ENCODE data around the gene SLC9B2. TPM values are rescaled to one million over a fixed set of nuclear protein-coding genes. Genes with fewer than 3 reads are reported as not detected.
A peak's percentile ranks its signal among the peaks of the same experiment; 100 is the strongest.

Gene SLC9B2
- total RNA-seq, 1 donor from 2014 or later = 34.7 TPM

DNA sequence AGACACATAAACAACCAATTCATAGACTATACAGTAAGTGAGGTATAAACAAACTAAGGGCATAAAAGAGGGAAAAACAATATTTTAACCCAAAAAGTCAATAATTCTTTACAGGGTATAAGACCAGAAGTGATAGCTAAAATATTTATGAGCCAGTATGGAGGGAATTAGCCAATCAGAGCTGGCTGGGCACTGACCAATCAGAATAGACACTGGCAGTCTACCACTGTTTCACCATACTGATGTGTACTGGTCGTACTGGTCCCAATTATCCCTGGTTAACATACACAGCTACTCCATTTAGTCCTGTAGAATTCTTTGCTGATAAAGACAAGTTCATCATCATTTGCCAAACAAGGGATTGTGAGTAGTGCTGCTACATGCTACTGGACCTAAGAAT, 47.3 kb downstream of the SLC9B2 start:
- peaks cover 29% of the 10 kb centered on the region for H3K4me1 Mint-ChIP-seq (ENCODE audit: low read depth)
- H3K27ac Mint-ChIP-seq = no peak overlapping the region
- H3K4me3 Mint-ChIP-seq = no peak overlapping the region
- DNase-seq (ENCODE audit: low spot score) = no peak
- no peaks in the 10 kb centered on the region for H3K9me3 Mint-ChIP-seq
- no peaks in the 10 kb centered on the region for H3K27me3 Mint-ChIP-seq (ENCODE audit: insufficient read depth)
- intact Hi-C loops (cut with micrococcal nuclease) = no loop called here
- H3K36me3 Mint-ChIP-seq (ENCODE audit: low read depth) = peaks cover 24% of the 10 kb centered on the region

DNA sequence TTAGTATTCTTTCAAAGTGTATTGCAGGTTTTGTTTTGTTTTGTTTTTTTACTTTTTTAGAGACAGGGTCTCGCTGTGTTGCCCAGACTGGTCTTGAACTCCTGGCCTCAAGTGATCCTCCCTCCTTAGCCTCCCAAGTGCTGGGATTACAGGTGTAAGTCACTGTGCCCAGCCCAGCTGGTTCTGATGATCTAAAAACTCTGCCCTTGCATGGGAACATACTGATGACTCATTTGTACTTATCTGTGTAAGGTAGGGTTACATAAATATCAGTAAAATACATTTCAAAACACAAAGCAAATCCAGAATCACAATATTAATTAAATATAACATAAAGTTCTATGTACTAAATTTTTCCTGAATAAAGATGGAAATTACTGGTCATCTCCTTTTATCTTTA, 49.7 kb downstream of the SLC9B2 start:
- Mint-ChIP-seq H3K27ac (no peak overlapping the region), H3K36me3 (ENCODE audit: low read depth) (peaks cover 24% of the 10 kb centered on the region), H3K27me3 (ENCODE audit: insufficient read depth) (no peaks in the 10 kb centered on the region), H3K4me1 (ENCODE audit: low read depth) (peaks cover 10% of the 10 kb centered on the region), H3K4me3 (no peak overlapping the region), H3K9me3 (no peaks in the 10 kb centered on the region)
- intact Hi-C loops (cut with micrococcal nuclease) = no loop called here
- DNase-seq (ENCODE audit: low spot score) = no peak

DNA sequence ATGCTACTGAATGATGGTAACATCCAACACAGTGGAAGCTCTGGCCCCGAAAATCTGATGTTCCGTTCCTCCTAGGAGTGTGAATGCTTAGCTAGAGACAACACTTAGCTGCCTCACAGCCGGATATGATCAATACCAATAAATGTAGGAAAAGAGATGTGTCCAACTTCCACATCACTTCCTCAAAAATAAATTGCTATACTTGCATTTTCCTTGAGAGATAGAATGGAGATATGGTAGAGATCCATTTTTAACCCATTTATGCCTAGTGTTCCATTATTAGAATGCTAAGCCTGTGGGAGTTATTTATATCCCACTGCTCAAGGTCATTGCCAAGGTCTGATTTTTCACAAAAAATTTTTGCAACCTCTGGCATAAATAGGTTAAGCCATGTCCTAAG, 51.6 kb downstream of the SLC9B2 start:
- Mint-ChIP-seq H3K4me3 (no peak overlapping the region), H3K27ac (no peak overlapping the region), H3K9me3 (no peaks in the 10 kb centered on the region), H3K27me3 (ENCODE audit: insufficient read depth) (no peaks in the 10 kb centered on the region), H3K36me3 (ENCODE audit: low read depth) (peaks cover 16% of the 10 kb centered on the region), H3K4me1 (ENCODE audit: low read depth) (peaks cover 19% of the 10 kb centered on the region)
- DNase-seq (ENCODE audit: low spot score) = no peak
- intact Hi-C loops (cut with micrococcal nuclease) = no loop called here

DNA sequence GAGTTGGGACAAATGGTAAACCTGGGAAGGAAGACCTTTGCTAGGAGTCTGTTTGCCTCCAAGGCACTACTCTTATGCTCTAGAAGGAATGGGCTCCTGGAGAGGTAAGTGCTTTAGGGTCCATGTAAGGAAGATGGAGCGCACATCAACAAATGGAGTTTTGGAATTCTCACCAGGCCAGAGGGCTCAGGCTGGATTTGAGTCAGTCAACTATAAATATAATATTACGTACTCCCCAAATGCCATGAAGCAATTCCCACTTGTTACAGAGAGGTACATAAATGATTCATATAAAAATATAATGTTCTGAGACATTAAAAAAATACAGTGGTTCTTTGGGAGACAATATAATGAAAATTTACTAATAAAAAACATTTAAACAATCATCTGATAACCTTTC, 55.4 kb downstream of the SLC9B2 start:
- no peak overlapping the region for H3K27ac Mint-ChIP-seq
- no peaks in the 10 kb centered on the region for H3K27me3 Mint-ChIP-seq (ENCODE audit: insufficient read depth)
- H3K4me1 Mint-ChIP-seq (ENCODE audit: low read depth) = peaks cover 33% of the 10 kb centered on the region
- intact Hi-C loops (cut with micrococcal nuclease) = no loop called here
- no peak for DNase-seq (ENCODE audit: low spot score)
- H3K9me3 Mint-ChIP-seq = no peaks in the 10 kb centered on the region
- H3K36me3 Mint-ChIP-seq (ENCODE audit: low read depth) = peaks cover 13% of the 10 kb centered on the region
- no peak overlapping the region for H3K4me3 Mint-ChIP-seq

DNA sequence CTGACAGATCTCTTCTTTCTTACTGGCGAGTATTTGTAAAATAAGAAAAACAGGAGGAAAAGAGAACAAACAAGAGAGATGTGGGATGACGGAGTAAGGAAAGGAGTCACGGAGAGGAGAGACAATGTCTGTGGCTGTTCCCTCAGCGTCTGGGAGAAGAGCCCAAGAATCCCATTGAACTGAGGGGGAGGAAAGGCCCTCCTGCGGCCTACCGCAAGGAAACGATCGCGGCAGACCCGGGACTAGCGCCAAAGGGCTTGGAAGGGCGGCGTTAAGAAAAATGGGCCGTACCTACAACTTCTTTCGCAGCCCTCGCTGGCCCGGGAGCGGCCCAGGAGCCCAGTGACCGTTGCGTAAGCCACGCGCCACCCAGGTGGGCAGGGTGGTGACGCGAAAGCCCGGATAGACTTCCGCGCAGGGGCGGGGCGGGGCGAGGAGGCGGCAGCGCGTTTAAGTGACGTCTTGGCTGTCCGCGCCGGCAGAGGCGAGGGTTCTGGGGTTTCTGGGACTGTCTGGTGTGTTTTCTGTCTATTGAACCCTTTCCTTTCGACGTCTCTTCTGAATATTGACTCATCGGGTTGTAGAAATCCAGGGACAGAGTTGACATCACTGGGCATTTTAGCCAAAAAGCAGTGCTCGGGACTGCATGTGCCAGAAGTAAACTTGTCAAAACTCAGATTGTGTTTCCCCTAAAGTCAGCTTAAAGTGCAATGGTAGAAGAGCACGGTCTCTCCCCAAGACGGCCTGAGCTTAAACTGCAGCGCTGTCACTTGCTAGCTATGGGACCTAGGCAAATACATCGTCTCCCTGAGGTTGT, 57.0 kb downstream of the SLC9B2 start, which contains the start of gene SLC9B1:
Gene SLC9B1 (minus strand): TSS at position 398 of the 817 bp plus-strand sequence. CDS start 27,994 bp downstream, outside the sequence.
- intact Hi-C loops (cut with micrococcal nuclease) = loop anchor here (1.0 to 5.0 kb wide), 9 partner anchors 57 to 674 kb away; partner anchors contain the start of genes BDH2, MANBA, NFKB1 and SLC39A8
- H3K4me1 Mint-ChIP-seq (ENCODE audit: low read depth) = peaks cover 25% of the 10 kb centered on the region
- no peaks in the 10 kb centered on the region for H3K9me3 Mint-ChIP-seq
- H3K27me3 Mint-ChIP-seq (ENCODE audit: insufficient read depth) = no peaks in the 10 kb centered on the region
- H3K27ac Mint-ChIP-seq = peak within 1 kb of the TSS; percentile 96
- peak within 1 kb of the TSS; percentile 90 for H3K4me3 Mint-ChIP-seq
- H3K36me3 Mint-ChIP-seq (ENCODE audit: low read depth) = peaks cover 5% of the 10 kb centered on the region
- peak; percentile 93 for DNase-seq (ENCODE audit: low spot score)

DNA sequence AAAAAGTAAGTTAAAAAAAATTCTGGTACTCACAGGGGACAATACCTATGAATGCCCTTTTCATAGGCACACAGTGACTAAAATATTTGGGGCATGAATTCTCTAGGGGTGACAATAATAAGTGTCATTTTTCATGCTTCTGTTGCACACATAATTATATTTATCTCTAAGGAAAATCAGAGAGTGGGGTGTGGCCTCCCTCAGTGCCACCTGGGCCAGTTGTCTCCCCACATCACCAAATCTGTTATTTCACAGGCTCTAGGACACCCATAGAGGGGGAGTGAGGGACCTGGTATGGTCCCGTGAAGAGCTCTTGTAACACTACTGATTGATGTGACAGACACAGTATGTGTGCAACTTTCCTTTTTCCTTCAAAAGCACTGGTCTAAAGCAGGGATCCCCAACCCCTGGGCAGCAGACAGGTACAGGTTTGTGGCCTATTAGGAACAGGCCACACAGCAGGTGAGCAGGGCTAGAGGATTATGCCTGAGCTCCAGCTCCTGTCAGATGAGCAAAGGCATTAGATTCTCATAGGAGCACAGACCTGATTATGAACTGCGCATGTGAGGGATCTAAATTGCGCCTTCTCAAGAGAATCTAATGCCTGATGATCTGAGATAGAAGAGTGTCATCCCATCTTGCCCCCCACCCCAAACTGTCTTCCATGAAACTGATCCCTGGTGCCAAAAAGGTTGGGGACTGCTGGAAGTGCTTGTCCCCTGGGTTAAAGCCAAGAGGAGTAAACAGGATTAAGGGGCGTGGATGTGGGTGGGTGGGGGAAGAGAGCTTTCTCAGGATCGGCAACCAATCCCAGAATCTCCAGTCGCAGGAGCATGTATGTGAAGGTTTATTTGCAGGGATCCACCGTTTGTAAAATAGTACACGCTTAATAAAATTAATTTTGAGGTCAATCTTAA, 57.9 kb downstream of the SLC9B2 start:
- peaks cover 2% of the 10 kb centered on the region for H3K27me3 Mint-ChIP-seq (ENCODE audit: insufficient read depth)
- intact Hi-C loops (cut with micrococcal nuclease) = loop anchor here (1.0 to 5.0 kb wide), 9 partner anchors 58 to 673 kb away; partner anchors contain the start of genes BDH2, MANBA, NFKB1 and SLC39A8
- peak overlapping the region; percentile 90 for H3K4me3 Mint-ChIP-seq
- H3K4me1 Mint-ChIP-seq (ENCODE audit: low read depth) = peaks cover 25% of the 10 kb centered on the region
- H3K27ac Mint-ChIP-seq = peak overlapping the region; percentile 96
- no peaks in the 10 kb centered on the region for H3K9me3 Mint-ChIP-seq
- H3K36me3 Mint-ChIP-seq (ENCODE audit: low read depth) = peaks cover 5% of the 10 kb centered on the region
- no peak for DNase-seq (ENCODE audit: low spot score)

DNA sequence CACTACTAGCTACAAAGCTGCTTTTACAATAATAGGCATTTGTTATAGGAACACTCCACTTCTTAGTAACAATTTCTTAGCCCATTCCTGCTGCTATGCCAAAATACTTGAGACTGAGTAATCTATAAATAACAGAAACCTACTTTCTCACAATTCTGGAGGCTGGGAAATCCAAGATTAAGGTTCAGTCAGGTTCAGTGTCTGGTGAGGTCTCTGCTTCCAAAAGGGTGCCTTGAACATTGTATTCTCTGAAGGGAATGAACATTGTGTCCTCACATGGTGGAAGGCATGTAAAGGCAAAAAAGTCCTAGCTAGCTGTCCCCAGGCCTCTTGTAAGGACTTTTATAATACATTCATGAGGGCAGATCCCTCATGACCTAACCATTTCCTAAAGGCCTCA, 64.0 kb downstream of the SLC9B2 start:
- H3K4me3 Mint-ChIP-seq = no peak overlapping the region
- peaks cover 2% of the 10 kb centered on the region for H3K27me3 Mint-ChIP-seq (ENCODE audit: insufficient read depth)
- intact Hi-C loops (cut with micrococcal nuclease) = no loop called here
- DNase-seq (ENCODE audit: low spot score) = no peak
- H3K36me3 Mint-ChIP-seq (ENCODE audit: low read depth) = no peaks in the 10 kb centered on the region
- H3K4me1 Mint-ChIP-seq (ENCODE audit: low read depth) = no peaks in the 10 kb centered on the region
- no peaks in the 10 kb centered on the region for H3K9me3 Mint-ChIP-seq
- no peak overlapping the region for H3K27ac Mint-ChIP-seq

DNA sequence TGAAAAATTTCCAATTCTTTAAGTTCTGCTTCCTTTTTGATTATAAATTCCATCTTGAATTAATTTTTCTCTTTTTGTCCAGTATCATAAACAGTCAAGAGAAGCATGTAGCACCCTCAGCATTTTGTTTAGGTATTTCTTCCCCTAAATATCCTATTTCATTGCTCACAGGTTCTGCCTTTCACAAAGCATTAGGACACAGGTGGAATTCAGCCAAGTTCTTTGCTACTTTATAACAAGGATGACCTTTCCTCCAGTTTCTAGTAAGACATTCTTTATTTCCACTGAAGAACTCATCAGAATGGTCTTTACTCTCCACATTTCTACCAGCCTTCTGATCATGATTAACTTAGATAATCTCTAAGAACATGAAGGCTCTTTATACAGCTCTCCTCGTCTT, 64.5 kb downstream of the SLC9B2 start:
- H3K4me3 Mint-ChIP-seq = no peak overlapping the region
- H3K9me3 Mint-ChIP-seq = no peaks in the 10 kb centered on the region
- H3K27me3 Mint-ChIP-seq (ENCODE audit: insufficient read depth) = peaks cover 2% of the 10 kb centered on the region
- H3K36me3 Mint-ChIP-seq (ENCODE audit: low read depth) = no peaks in the 10 kb centered on the region
- intact Hi-C loops (cut with micrococcal nuclease) = no loop called here
- H3K4me1 Mint-ChIP-seq (ENCODE audit: low read depth) = no peaks in the 10 kb centered on the region
- no peak for DNase-seq (ENCODE audit: low spot score)
- no peak overlapping the region for H3K27ac Mint-ChIP-seq

DNA sequence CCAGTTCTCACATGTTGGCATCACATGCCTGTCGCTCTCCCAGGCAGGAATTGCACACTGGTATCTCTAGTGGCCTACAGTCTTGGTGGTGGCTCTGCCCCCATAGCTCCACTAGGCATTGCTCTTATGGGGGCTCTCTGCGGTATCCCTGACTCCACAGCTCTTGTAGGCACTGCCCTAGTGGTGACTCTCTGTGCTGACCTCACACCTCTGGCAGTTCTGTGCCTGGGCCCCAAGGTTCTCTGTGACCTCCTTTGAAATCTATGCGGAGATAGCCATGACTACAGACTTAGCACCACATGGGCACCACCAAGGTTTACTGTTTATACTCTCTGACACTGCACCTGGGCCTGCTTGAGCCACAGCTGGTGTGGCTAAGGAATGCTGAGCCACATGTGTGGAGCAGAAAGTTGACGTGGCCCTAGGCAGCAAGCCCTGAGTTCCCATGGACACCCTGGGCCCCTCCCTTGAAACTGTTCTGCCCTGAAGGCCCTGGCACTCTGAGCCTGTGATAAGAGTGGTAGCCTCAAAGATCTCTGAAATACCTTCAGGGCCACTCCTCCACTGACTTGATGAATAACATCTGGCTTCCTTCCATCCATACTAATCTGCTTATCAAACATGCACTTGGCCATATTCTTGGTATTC, 65.1 kb downstream of the SLC9B2 start:
- DNase-seq (ENCODE audit: low spot score) = no peak
- H3K27me3 Mint-ChIP-seq (ENCODE audit: insufficient read depth) = peaks cover 2% of the 10 kb centered on the region
- H3K36me3 Mint-ChIP-seq (ENCODE audit: low read depth) = no peaks in the 10 kb centered on the region
- intact Hi-C loops (cut with micrococcal nuclease) = no loop called here
- H3K4me1 Mint-ChIP-seq (ENCODE audit: low read depth) = no peaks in the 10 kb centered on the region
- no peaks in the 10 kb centered on the region for H3K9me3 Mint-ChIP-seq
- no peak overlapping the region for H3K27ac Mint-ChIP-seq
- H3K4me3 Mint-ChIP-seq = no peak overlapping the region

DNA sequence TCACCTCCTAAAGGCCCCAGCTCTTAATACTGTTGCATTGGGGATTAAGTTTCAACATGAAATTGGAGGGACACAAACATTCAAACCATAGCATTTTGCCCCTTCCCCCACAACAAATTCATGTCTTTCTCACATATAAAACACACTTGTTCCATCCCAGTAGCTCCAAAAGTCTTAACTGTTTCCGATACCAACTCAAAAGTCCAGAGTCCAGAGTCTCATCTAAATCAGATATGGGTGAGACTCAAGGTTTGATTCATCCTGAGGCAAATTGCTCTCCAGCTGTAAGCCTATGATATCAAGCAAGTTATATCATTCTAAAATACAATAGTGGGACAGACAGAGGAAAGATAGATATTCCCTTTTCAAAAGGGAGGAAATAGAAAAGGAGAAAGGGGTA, 65.8 kb downstream of the SLC9B2 start:
- Mint-ChIP-seq H3K4me1 (ENCODE audit: low read depth) (no peaks in the 10 kb centered on the region), H3K4me3 (no peak overlapping the region), H3K27ac (no peak overlapping the region), H3K9me3 (no peaks in the 10 kb centered on the region), H3K27me3 (ENCODE audit: insufficient read depth) (peaks cover 2% of the 10 kb centered on the region), H3K36me3 (ENCODE audit: low read depth) (no peaks in the 10 kb centered on the region)
- intact Hi-C loops (cut with micrococcal nuclease) = no loop called here
- no peak for DNase-seq (ENCODE audit: low spot score)

DNA sequence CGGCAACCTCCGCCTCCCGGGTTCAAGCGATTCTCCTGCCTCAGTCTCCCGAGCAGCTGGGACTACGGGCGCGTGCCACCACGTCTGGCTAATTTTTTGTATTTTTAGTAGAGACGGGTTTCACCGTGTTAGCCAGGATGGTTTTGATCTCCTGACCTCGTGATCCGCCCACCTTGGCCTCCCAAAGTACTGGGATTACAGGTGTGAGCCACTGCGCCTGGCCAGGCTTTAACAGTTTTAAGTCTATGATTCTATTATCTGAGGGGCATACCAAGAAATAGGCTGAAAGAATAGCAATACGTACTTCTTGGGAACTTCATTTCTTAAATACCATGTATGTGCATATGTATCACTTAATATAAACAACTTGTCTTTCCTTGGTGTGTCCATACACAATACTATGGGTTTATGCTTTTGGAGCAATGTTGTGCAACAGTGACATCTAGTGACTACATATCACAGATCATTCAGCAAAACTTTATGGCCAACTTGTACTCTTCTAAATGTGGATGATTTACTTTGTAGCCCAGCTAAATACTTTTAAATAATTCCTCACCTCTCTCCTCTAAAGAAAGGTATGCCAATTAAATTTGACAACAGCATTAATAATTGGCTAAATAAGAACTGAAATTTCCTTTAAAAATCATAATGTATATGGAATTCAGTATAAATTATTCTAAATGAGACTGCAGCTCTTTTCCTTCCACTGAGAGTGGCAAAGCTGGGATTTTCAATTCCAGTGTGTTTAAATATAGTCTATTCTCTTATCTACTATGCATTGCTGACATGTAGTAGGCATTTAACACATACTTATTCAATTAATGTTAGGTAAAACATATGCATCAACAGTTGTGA, 67.5 kb downstream of the SLC9B2 start:
- peak; percentile 32 for DNase-seq (ENCODE audit: low spot score)
- no peak overlapping the region for H3K27ac Mint-ChIP-seq
- intact Hi-C loops (cut with micrococcal nuclease) = loop anchor here (1.0 to 10.0 kb wide), 8 partner anchors 83 to 744 kb away; partner anchors contain the start of genes BDH2 and MANBA

DNA sequence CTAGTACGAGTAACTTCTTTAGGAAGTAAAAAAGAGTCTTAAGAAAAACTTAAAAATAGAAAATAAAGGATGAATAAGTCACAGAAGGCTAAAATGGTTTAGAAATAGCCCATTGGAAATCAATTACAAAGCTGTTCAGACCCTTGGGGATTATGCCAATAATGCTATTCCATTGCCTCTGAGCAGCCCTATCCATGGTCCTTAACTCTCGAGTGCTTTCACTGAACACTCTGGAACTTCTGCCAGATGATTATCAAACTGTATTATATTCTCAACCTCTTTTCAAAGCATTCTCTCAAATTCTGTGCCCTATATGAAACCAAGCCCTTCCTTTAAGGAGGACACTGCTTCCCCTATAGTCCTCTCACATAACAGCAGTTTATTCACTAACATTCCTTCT, 74.0 kb downstream of the SLC9B2 start:
- Mint-ChIP-seq H3K4me1 (ENCODE audit: low read depth) (no peaks in the 10 kb centered on the region), H3K36me3 (ENCODE audit: low read depth) (peaks cover 8% of the 10 kb centered on the region), H3K27me3 (ENCODE audit: insufficient read depth) (peaks cover 4% of the 10 kb centered on the region), H3K27ac (no peak overlapping the region), H3K4me3 (no peak overlapping the region), H3K9me3 (peaks cover 29% of the 10 kb centered on the region)
- no peak for DNase-seq (ENCODE audit: low spot score)
- intact Hi-C loops (cut with micrococcal nuclease) = loop anchor here (10.0 kb wide), 1 partner anchor 738 kb away; no protein-coding TSS in a partner anchor

More for the DNA sequence above, 67.5 kb downstream of the SLC9B2 start:
- Mint-ChIP-seq H3K4me1 (ENCODE audit: low read depth) (no peaks in the 10 kb centered on the region), H3K27me3 (ENCODE audit: insufficient read depth) (peaks cover 4% of the 10 kb centered on the region), H3K4me3 (no peak overlapping the region), H3K9me3 (no peaks in the 10 kb centered on the region), H3K36me3 (ENCODE audit: low read depth) (no peaks in the 10 kb centered on the region)
